GM12874 (cell line): ENCODE measurements around the gene KPNA1.

Experiments used
- CTCF ChIP-seq: IDR thresholded peaks from 2 replicates; pipeline ENCODE4 v1.5.1; 2011; ENCODE audit warnings: low read depth, mild to moderate bottlenecking, control low read depth, low read length, moderate library complexity; ENCODE audit not compliant: insufficient read depth

Gene KPNA1

GRCh38 chr3:122538956-122539490 lies 24.3 kb upstream of the KPNA1 start:
- no peak for TF ChIP-seq CTCF

GRCh38 chr3:122536632-122537001 lies 21.9 kb upstream of the KPNA1 start:
- TF ChIP-seq CTCF: no peak

GRCh38 chr3:122535964-122536631 lies 21.4 kb upstream of the KPNA1 start:
- TF ChIP-seq CTCF: no peak

GRCh38 chr3:122533931-122534334 lies 19.2 kb upstream of the KPNA1 start:
- TF ChIP-seq CTCF: no peak

- TF ChIP-seq CTCF: no peak
These were observed 18.7 kb upstream of the KPNA1 start for GRCh38 chr3:122533480-122533879.

GRCh38 chr3:122530164-122530563 lies 15.4 kb upstream of the KPNA1 start:
- no peak for TF ChIP-seq CTCF

GRCh38 chr3:122523317-122523716 lies 8.6 kb upstream of the KPNA1 start:
- TF ChIP-seq CTCF: no peak
